K562 (cell line): Measurements from ENCODE around the gene DNAJB11. TPM values are rescaled to one million over a fixed set of nuclear protein-coding genes. Genes with fewer than 3 reads are reported as not detected.

ENCODE experiments used
- ATAC-seq: fragments of 200-7000 bp; cut with Tn5 transposase; 3 replicates; pipeline ENCODE4 v1.9.1; 2020; ENCODE audit warnings: moderate library complexity
- BruUV-seq: library from RNA; stranded (reverse); fragments of 400-500 nt; replicated peaks from 2 replicates; lab custom pipeline; 2021; lab: Mats Ljungman, UMichigan
- CTCF ChIA-PET: fragments of 300-600 bp; formaldehyde crosslinking; extraction: SDS; loops from one replicate; lab custom pipeline; 2021; ENCODE audit warnings: low intra/inter-chr PET ratio; lab: Yijun Ruan, JAX
- POLR2A ChIA-PET: fragments of 300-600, 350-650 bp; sonication (Branson Sonifier 250); formaldehyde crosslinking; extraction: SDS; loops from one replicate; lab custom pipeline; 2021; ENCODE audit warnings: antibody characterized with exemption, inconsistent platforms; lab: Yijun Ruan, JAX
- DNase-seq, 4 experiments: peaks; one replicate each; pipeline versions ENCODE4 v3.0.0 to v3.0.0-alpha.2; 2011 to 2018; ENCODE audit warnings: low spot score in 3 of 4, mixed read lengths in 3 of 4; ENCODE audit errors: extremely low read depth in 1 of 4
- FAIRE-seq: peaks from 2 replicates; lab custom pipeline; 2011; peaks lifted over from hg19 to GRCh38; lab: Jason Lieb, UNC
- H2AFZ ChIP-seq: 2 replicates; pipeline ENCODE4 v1.6.0; 2011; ENCODE audit warnings: low read depth, low read length, control low read depth, inconsistent platforms
- H3K27ac ChIP-seq: fragments of 200-600 bp; 3 replicates; pipeline ENCODE4 v1.8.0; 2011; ENCODE audit warnings: low read depth, mild to moderate bottlenecking, control low read depth, inconsistent platforms, low read length, moderate library complexity, mixed read lengths; ENCODE audit errors: extremely low read depth
- H3K27me3 ChIP-seq, 2 experiments: fragments of 300-600 bp in 1 of 2; 2 replicates in 1 of 2; 3 replicates in 1 of 2; pipeline versions ENCODE4 v1.6.0 to v1.8.0; 2011; ENCODE audit warnings: inconsistent platforms in 2 of 2, low read length in 2 of 2, mild to moderate bottlenecking in 1 of 2, mixed read lengths in 1 of 2, moderate library complexity in 1 of 2; ENCODE audit not compliant: control insufficient read depth in 2 of 2, insufficient read depth in 2 of 2
- H3K36me3 ChIP-seq: fragments of 300-600 bp; 3 replicates; pipeline ENCODE4 v1.8.0; 2011; ENCODE audit warnings: mild to moderate bottlenecking, low read length, inconsistent platforms; ENCODE audit not compliant: control insufficient read depth, insufficient read depth
- H3K4me1 ChIP-seq, 2 experiments: fragments of 200-600 bp in 1 of 2; replicated peaks in 1 of 2; 2 replicates in 1 of 2; 3 replicates in 1 of 2; pipeline versions ENCODE4 v1.5.1 to v1.8.0; 2011; ENCODE audit warnings: inconsistent platforms in 2 of 2, low read length in 2 of 2, mild to moderate bottlenecking in 1 of 2, mixed read lengths in 1 of 2, moderate library complexity in 1 of 2; ENCODE audit not compliant: control insufficient read depth in 2 of 2, insufficient read depth in 2 of 2
- H3K4me2 ChIP-seq: 2 replicates; pipeline ENCODE4 v1.6.1; 2011; ENCODE audit warnings: low read length, control low read depth, inconsistent platforms, mixed read lengths; ENCODE audit not compliant: insufficient read depth
- H3K4me3 ChIP-seq: fragments of 200-600 bp; sonication (generic), shearing (Covaris generic); 2 replicates; pipeline ENCODE4 v1.5.1; 2016; ENCODE audit warnings: control low read depth, inconsistent platforms
- H3K79me2 ChIP-seq: fragments of 200-600 bp; 3 replicates; pipeline ENCODE4 v1.8.0; 2011; ENCODE audit warnings: low read length, inconsistent platforms; ENCODE audit not compliant: control insufficient read depth, insufficient read depth
- H3K9ac ChIP-seq, 2 experiments: 2 replicates each; pipeline versions ENCODE4 v1.6.0 to v1.6.1; 2011; ENCODE audit warnings: low read depth in 2 of 2, low read length in 2 of 2, control low read depth in 1 of 2, inconsistent platforms in 1 of 2, mild to moderate bottlenecking in 1 of 2, mixed read lengths in 1 of 2; ENCODE audit not compliant: insufficient read depth in 1 of 2
- H3K9me1 ChIP-seq: one replicate; pipeline ENCODE4 v1.6.0; 2011; ENCODE audit warnings: inconsistent platforms, mild to moderate bottlenecking, low read length, moderate library complexity; ENCODE audit not compliant: control insufficient read depth, insufficient read depth
- H3K9me3 ChIP-seq: replicated peaks from 2 replicates; pipeline ENCODE4 v1.5.1; 2011; ENCODE audit warnings: low read depth, low read length, inconsistent platforms; ENCODE audit not compliant: control insufficient read depth, insufficient read depth
- H4K20me1 ChIP-seq: replicated peaks from 2 replicates; pipeline ENCODE4 v1.6.1; 2011; ENCODE audit warnings: low read length, inconsistent platforms, mixed read lengths; ENCODE audit not compliant: control insufficient read depth, insufficient read depth
- EHMT2 ChIP-seq: fragments of 450-650 bp; IDR thresholded peaks from 2 replicates; pipeline ENCODE4 v1.6.1; 2018; ENCODE audit warnings: antibody characterized with exemption
- MCM3 ChIP-seq: fragments of 450-650 bp; IDR thresholded peaks from 2 replicates; pipeline ENCODE4 v1.6.1; 2016
- NELFE ChIP-seq: IDR thresholded peaks from 2 replicates; pipeline ENCODE4 v1.6.1; 2011; ENCODE audit warnings: mild to moderate bottlenecking; ENCODE audit not compliant: insufficient read depth, insufficient read length
- YY1 ChIP-seq, 3 experiments: IDR thresholded peaks; 2 replicates each; pipeline ENCODE4 v1.6.1; 2011; ENCODE audit warnings: low read length in 2 of 3, mild to moderate bottlenecking in 2 of 3, moderate library complexity in 2 of 3, borderline replicate concordance in 1 of 3, control low read depth in 1 of 3, low read depth in 1 of 3; ENCODE audit not compliant: insufficient read depth in 3 of 3, insufficient replicate concordance in 2 of 3, control insufficient read depth in 1 of 3, insufficient read length in 1 of 3; ENCODE audit errors: extremely low read depth in 1 of 3
- ZNF507 ChIP-seq: conservative IDR thresholded peaks from 2 replicates; pipeline ENCODE4 v1.6.1; 2017; ENCODE audit warnings: missing genetic modification characterization, missing compliant biosample characterization
- WGBS: fragments of 100-300 bp; shearing (Covaris generic); methylation state at CpG from one replicate; pipeline ENCODE4 v1.1.6; 2016; ENCODE audit warnings: low coverage, mixed read lengths; ENCODE audit not compliant: insufficient coverage; ENCODE audit errors: missing lambda C conversion rate; 5-methylcytosine and 5-hydroxymethylcytosine counted together
- in situ Hi-C: fragments of 300-500 bp; cut with MboI; formaldehyde crosslinking; loops from 4 replicates; pipeline ENCODE4 v1.15.0; 2018; ENCODE audit warnings: inconsistent platforms, mixed read lengths
- intact Hi-C: fragments of 100-400 bp; cut with micrococcal nuclease; formaldehyde crosslinking; loops from 2 replicates; pipeline ENCODE4 v1.14.2; 2022
- polyA plus RNA-seq, 8 experiments: library from polyadenylated mRNA; depleted of rRNA in 4 of 8; stranded (reverse) in 5 of 8; unstranded in 3 of 8; fragments of >200 nt; fragmentation: Nextera tagmentation in 2 of 8; fragmentation: Illumina TruSeq in 1 of 8; extraction: Ambion mirVana in 2 of 8; extraction: Trizol in 1 of 8; gene quantifications; 2 replicates each; pipeline versions ENCODE4 v1.2.1 to v1.2.3, GENCODE V29; 2011 to 2014; ENCODE audit warnings: inconsistent platforms in 1 of 8, missing spikeins in 1 of 8
- total RNA-seq, 7 experiments: library from RNA; depleted of rRNA in 6 of 7; stranded (reverse); fragments of >200 nt in 6 of 7; fragmentation: Illumina TruSeq in 2 of 7; extraction: Trizol in 2 of 7; gene quantifications; 2 replicates each; pipeline versions ENCODE4 v1.2.1 to v1.2.3, GENCODE V29; 2011 to 2021; ENCODE audit warnings: low replicate concordance in 1 of 7
- TF ChIP-seq, protein P1 (sequence below): fragments of 450-650 bp; formaldehyde crosslinking; IDR thresholded peaks from 2 replicates; pipeline ENCODE4 v1.4.0; 2022; ENCODE audit warnings: missing genetic modification characterization

Gene DNAJB11
- total and polyA plus RNA-seq, 9 of the 15 experiments (the other 6 are each of a cell fraction or from before 2014, with no cell fraction given), result 14.8 to 74.7 (median 63.8) TPM

GRCh38 chr3:186520957-186521842 lies 49.3 kb upstream of the DNAJB11 start:
- Histone ChIP-seq H3K4me3 (no peak overlapping the region), H3K79me2 (no peaks in the 10 kb centered on the region), H3K9me1 (no peaks in the 10 kb centered on the region), H3K4me1 (no peaks in the 10 kb centered on the region), H3K27ac (no peak overlapping the region), H4K20me1 (no peaks in the 10 kb centered on the region), H3K36me3 (no peaks in the 10 kb centered on the region), H3K9me3 (no peaks in the 10 kb centered on the region), H3K4me2 (peak overlapping the region; percentile 19; the same call in 1 of the 2 replicates), H2AFZ (peak overlapping the region; percentile 32; the same call in 1 of the 2 replicates), H3K9ac (no peak overlapping the region), H3K27me3 (peaks cover 6 to 28% of the 10 kb centered on the region in 2 experiments; a peak in 4 of 5 replicates)
- in situ Hi-C loops (no loop called here), intact Hi-C loops (no loop called here)
- WGBS, result 9% methylated on average over 9 of the region's 10 CpGs
- peak; percentile 72 for ATAC-seq
- TF ChIP-seq ZNF507 (no peak), MCM3 (peak; percentile 43; the same call in 1 of the 2 replicates), YY1 (IDR thresholded peaks at IDR 0.05; ENCODE audit: borderline replicate concordance in 1 of 3, control insufficient read depth in 1 of 3, extremely low read depth in 1 of 3, insufficient read depth in 3 of 3, insufficient read length in 1 of 3, insufficient replicate concordance in 2 of 3, low read depth in 1 of 3, low read length in 2 of 3) (peak in 1 of 3 experiments; percentile 8), EHMT2 (0 out of 2 replicates have a peak, but pooled peaks have one; percentile 34), NELFE (no peak)
- TF ChIP-seq, protein P1, sequence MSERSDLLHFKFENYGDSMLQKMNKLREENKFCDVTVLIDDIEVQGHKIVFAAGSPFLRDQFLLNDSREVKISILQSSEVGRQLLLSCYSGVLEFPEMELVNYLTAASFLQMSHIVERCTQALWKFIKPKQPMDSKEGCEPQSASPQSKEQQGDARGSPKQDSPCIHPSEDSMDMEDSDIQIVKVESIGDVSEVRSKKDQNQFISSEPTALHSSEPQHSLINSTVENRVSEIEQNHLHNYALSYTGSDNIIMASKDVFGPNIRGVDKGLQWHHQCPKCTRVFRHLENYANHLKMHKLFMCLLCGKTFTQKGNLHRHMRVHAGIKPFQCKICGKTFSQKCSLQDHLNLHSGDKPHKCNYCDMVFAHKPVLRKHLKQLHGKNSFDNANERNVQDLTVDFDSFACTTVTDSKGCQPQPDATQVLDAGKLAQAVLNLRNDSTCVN (CRISPR knock-in tag), result 0 out of 2 replicates have a peak, but pooled peaks have one; percentile 42
- CTCF ChIA-PET, result no interaction called here
- no peak for FAIRE-seq
- POLR2A ChIA-PET, result interaction anchor here (0.6 kb wide), 1 partner anchor 521 kb away, joined by 3 read pairs; no protein-coding TSS in a partner anchor
- no peak for DNase-seq
- no TSS peak for BruUV-seq
